ENCODE data around the gene SLC22A23. TPM values are rescaled to one million over a fixed set of nuclear protein-coding genes. Genes with fewer than 3 reads are reported as not detected.

The SLC22A23 gene
- total and polyA plus RNA-seq, 2 donors (not counting 1 experiment from before 2014, with no cell fraction given), result 0.18 to 1.4 TPM

DNA sequence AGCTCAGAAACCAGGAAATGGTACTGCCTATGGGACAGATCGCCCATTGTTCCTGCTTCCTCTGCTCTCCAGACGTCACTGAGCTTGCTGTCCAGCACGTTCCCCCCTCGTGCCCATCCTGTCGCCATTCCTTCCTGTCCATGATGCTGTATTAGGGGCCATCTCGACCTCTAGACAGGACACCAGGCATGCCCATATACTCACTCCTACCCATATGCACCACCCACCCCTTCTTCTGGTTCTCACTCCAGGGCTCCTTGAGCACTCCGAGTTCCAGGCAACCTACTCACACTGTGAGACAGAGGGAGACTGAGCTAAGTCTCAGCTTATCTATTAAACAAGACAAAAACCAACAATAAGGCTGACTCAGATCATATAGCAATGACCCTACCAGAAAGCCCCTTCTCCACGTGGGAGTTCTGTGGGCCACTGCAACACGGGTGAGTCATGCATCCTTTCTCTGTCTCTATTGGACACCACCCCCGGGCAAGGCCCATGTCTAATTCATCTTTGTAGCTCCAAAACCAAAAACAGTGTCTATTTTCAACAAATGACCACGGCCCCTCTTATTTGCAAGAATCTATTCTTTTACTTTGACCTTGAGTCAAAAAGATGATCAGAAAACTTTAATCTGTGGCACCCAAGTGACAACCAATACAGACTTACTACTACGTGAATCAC lies 132.4 kb downstream of the SLC22A23 start:
- Histone ChIP-seq H3K36me3 (replicated peaks in 1 of 2; ENCODE audit: control extremely low read depth in 1 of 2, control insufficient read depth in 1 of 2, extremely low read depth in 1 of 2, insufficient read depth in 2 of 2, low read length in 1 of 2) (no peaks in the 10 kb centered on the region), H3K9ac (ENCODE audit: low read length) (no peak overlapping the region), H2AFZ (ENCODE audit: insufficient read depth, low read depth, low read length, poor library complexity, severe bottlenecking) (no peak overlapping the region), H3K27ac (ENCODE audit: low read length in 2 of 2) (no peak overlapping the region), H3K79me2 (ENCODE audit: control insufficient read depth, insufficient read depth, low read length) (no peaks in the 10 kb centered on the region), H3K9me3 (ENCODE audit: control extremely low read depth in 1 of 3, control insufficient read depth in 2 of 3, insufficient read depth in 1 of 3, low read length in 2 of 3) (no peaks in the 10 kb centered on the region), H3K4me3 (ENCODE audit: control extremely low read depth in 1 of 5, extremely low read depth in 1 of 5, insufficient read depth in 1 of 5, low read depth in 2 of 5, low read length in 4 of 5) (no peak overlapping the region), H3K4me2 (replicated peaks; ENCODE audit: low read depth, low read length, poor library complexity, severe bottlenecking) (no peak overlapping the region), H3K4me1 (ENCODE audit: control insufficient read depth in 2 of 2, insufficient read depth in 2 of 2, low read length in 2 of 2) (no peaks in the 10 kb centered on the region), H3K27me3 (replicated peaks in 1 of 4; ENCODE audit: control extremely low read depth in 1 of 4, control insufficient read depth in 3 of 4, insufficient read depth in 4 of 4, low read length in 3 of 4) (peaks cover 0 to 3% (median 1%) of the 10 kb centered on the region in 4 experiments), H4K20me1 (ENCODE audit: control insufficient read depth, insufficient read depth, low read length, poor library complexity, severe bottlenecking) (no peaks in the 10 kb centered on the region)
- intact Hi-C loops (cut with micrococcal nuclease), result no loop called here
- TF ChIP-seq EZH2 (IDR thresholded peaks at IDR 0.05; ENCODE audit: borderline replicate concordance, insufficient read depth, low read depth, low read length, poor library complexity, severe bottlenecking), result no peak
- TF ChIP-seq, protein P1, sequence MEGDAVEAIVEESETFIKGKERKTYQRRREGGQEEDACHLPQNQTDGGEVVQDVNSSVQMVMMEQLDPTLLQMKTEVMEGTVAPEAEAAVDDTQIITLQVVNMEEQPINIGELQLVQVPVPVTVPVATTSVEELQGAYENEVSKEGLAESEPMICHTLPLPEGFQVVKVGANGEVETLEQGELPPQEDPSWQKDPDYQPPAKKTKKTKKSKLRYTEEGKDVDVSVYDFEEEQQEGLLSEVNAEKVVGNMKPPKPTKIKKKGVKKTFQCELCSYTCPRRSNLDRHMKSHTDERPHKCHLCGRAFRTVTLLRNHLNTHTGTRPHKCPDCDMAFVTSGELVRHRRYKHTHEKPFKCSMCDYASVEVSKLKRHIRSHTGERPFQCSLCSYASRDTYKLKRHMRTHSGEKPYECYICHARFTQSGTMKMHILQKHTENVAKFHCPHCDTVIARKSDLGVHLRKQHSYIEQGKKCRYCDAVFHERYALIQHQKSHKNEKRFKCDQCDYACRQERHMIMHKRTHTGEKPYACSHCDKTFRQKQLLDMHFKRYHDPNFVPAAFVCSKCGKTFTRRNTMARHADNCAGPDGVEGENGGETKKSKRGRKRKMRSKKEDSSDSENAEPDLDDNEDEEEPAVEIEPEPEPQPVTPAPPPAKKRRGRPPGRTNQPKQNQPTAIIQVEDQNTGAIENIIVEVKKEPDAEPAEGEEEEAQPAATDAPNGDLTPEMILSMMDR (IDR thresholded peaks at IDR 0.05), result no peak
- Mint-ChIP-seq H3K27ac (no peak overlapping the region), H3K27me3 (peaks cover 32% of the 10 kb centered on the region), H3K4me1 (no peaks in the 10 kb centered on the region), H3K9me3 (ENCODE audit: insufficient read depth) (no peaks in the 10 kb centered on the region), H3K4me3 (no peak overlapping the region)
- ChIA-PET POLR2A (no interaction called here), CTCF (no interaction called here)
- 83% methylated on average over 11 of the region's 12 CpGs for WGBS (ENCODE audit: insufficient coverage)
- DNase-seq, result no peak
- ATAC-seq (ENCODE audit: low read depth), result peak; percentile 10

DNA sequence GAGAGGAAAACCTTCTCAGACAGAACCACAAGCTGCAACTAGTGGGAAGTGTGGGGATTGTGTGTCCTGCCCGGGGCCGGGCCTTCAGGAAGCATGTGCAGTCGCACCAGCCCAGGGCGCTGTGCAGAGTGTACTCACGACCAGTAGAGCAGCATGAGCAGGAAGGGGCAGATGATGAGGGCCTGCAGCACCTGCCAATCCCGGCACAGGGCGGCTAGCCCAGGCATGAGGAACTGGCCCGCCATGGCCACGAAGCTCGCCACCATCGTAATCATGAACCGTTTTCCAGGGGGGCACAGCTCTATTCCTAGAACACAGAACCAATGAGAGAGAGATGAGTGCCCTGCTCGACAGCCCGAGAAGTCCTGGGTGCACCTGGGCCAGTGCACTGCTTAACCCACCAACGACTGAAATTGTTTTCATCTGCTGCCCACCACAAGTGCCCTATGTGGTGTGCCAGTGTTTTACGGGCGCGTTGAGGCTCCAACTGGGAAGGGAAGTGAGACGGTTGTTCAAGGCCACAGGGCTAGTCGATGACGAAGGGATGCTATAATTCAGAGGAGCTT lies 133.1 kb downstream of the SLC22A23 start:
- no peaks in the 10 kb centered on the region for H3K4me1 Mint-ChIP-seq
- Histone ChIP-seq H2AFZ (ENCODE audit: insufficient read depth, low read depth, low read length, poor library complexity, severe bottlenecking) (no peak overlapping the region), H4K20me1 (ENCODE audit: control insufficient read depth, insufficient read depth, low read length, poor library complexity, severe bottlenecking) (no peaks in the 10 kb centered on the region), H3K9me3 (ENCODE audit: control extremely low read depth in 1 of 3, control insufficient read depth in 2 of 3, insufficient read depth in 1 of 3, low read length in 2 of 3) (no peaks in the 10 kb centered on the region), H3K27me3 (replicated peaks in 1 of 4; ENCODE audit: control extremely low read depth in 1 of 4, control insufficient read depth in 3 of 4, insufficient read depth in 4 of 4, low read length in 3 of 4) (peaks cover 0 to 3% (median 1%) of the 10 kb centered on the region in 4 experiments), H3K36me3 (replicated peaks in 1 of 2; ENCODE audit: control extremely low read depth in 1 of 2, control insufficient read depth in 1 of 2, extremely low read depth in 1 of 2, insufficient read depth in 2 of 2, low read length in 1 of 2) (no peaks in the 10 kb centered on the region), H3K4me1 (ENCODE audit: control insufficient read depth in 2 of 2, insufficient read depth in 2 of 2, low read length in 2 of 2) (no peaks in the 10 kb centered on the region), H3K27ac (ENCODE audit: low read length in 2 of 2) (no peak overlapping the region), H3K9ac (ENCODE audit: low read length) (no peak overlapping the region), H3K4me3 (ENCODE audit: control extremely low read depth in 1 of 5, extremely low read depth in 1 of 5, insufficient read depth in 1 of 5, low read depth in 2 of 5, low read length in 4 of 5) (no peak overlapping the region), H3K79me2 (ENCODE audit: control insufficient read depth, insufficient read depth, low read length) (no peaks in the 10 kb centered on the region), H3K4me2 (replicated peaks; ENCODE audit: low read depth, low read length, poor library complexity, severe bottlenecking) (no peak overlapping the region)
- H3K9me3 Mint-ChIP-seq (ENCODE audit: insufficient read depth), result no peaks in the 10 kb centered on the region
- ATAC-seq (ENCODE audit: low read depth) (no peak), DNase-seq (no peak)
- peaks cover 39% of the 10 kb centered on the region for H3K27me3 Mint-ChIP-seq
- no peak for TF ChIP-seq EZH2 (IDR thresholded peaks at IDR 0.05; ENCODE audit: borderline replicate concordance, insufficient read depth, low read depth, low read length, poor library complexity, severe bottlenecking)
- TF ChIP-seq, protein P1 (IDR thresholded peaks at IDR 0.05), result no peak
- H3K4me3 Mint-ChIP-seq, result no peak overlapping the region
- ChIA-PET CTCF (interaction anchor here (0.8 to 1.1 kb wide), 2 partner anchors 138 to 197 kb away, joined by 3 to 4 read pairs; no protein-coding TSS in a partner anchor), POLR2A (no interaction called here)
- intact Hi-C loops (cut with micrococcal nuclease), result no loop called here
- H3K27ac Mint-ChIP-seq, result no peak overlapping the region
- WGBS (ENCODE audit: insufficient coverage), result 94% methylated on average over 21 of the region's 21 CpGs
